Inflammatory macrophage treated with lipopolysaccharide for 1 hour (primary cell): ENCODE measurements around the gene STK39.

Experiments used
- DNase-seq, 2 donors: peaks; one replicate each; pipeline ENCODE4 v3.0.0-alpha.2; 2020 to 2022

Gene STK39

DNA sequence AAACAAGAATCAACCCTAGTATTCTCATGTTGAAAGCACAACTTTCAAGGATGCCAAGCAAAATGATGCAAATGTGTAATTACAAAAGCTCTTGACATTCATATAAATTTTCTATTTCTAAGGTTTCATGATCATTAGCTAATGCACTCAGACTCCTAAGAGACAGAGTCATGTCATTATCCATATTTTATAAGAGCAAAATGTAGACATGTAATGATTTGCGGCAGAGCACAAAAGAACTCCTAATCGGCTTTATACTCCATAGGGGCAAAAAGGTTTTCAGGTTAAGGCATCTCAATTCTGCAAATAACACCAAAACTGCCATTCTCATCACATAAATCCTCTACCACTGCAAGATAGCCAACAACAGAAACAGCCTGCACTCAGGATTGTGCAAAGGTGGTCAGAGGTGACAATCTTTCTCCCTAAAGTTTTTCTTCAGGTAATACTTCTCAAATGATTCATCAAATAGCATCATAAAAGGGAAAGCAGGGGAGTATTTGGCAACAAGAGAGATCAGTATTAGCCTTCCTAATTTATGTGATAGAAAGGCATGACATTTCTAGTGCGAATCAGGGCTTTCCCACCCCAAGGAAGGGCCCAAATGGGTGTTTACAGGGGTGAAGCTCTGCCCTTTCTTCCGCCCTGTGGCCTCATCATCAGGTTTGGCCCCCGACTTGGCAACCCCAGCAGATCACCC, 64.7 kb downstream of the STK39 start:
- no peak for DNase-seq

DNA sequence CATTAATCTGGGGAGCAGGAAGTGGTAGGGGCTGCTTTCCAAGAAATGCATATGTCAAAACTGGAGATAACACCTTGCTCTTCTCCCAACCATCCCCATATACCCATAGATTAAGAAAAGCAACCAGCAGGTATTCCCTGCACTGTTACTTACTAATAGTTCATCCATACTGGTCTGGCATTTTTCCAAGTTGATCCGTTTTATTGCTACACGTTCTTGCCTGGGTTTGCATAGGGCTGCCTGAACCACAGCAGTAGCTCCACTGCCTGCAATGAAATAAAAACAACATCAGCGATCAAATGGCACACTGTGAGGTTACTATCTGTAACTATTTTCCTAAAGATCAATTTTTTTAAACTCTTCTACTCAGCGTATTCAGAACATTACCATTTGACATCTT, 65.6 kb downstream of the STK39 start:
- DNase-seq = no peak

DNA sequence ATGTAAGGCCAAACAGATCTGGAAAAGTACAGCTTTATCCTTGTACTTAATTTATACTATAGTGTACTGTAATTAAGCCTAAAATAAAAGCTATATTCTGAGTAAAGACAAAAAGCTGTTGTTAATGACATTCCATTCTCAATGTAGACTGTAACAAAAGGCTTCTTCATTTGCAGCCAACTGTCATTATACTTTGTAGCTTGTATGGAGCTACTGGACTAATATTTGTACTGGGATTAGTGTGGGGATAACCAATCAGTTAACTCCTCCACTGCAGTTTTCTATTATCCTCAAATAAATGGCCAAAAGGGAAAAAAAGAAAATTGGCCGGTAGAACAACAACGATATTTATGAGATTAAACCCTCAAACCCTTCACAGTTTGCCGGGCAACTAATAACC, 66.5 kb downstream of the STK39 start:
- no peak for DNase-seq

DNA sequence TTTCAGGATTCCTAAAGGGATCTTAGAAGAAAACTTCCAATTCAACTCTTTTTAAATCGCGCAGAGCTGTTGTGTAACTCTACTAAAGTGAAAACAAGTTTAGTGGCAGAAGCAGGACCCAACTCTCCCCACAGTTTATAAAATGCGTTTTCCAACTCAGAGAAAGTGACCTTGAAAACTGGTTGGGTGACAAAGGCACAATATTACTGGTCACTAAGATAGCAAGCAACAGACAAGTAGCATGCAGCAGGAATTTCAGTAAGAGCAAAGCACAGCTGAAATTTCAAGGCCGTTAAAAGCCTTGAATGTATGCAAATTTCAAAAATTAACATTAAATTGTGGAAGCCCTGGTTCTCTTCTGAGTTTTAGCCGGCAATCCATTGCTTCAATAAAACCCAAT, 66.9 kb downstream of the STK39 start:
- no peak for DNase-seq

DNA sequence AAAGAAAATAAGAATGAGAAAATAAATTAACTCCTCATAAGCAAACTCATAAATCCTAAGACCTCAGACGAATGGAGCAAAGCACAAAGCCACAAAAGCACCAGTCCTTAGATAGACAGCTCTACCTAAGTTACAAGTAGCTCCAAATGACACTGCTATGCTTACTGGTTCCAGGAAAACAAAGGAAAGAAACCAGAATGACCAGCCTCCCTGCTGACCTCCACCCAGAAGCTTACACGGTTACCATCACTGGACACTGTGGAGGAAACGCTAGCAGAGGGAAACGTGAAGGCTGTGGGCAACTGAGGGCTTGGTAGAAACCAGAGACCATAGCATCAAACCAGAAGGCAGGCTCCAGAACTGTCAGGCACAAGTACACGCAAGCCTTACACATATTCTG, 67.8 kb downstream of the STK39 start:
- DNase-seq = no peak

DNA sequence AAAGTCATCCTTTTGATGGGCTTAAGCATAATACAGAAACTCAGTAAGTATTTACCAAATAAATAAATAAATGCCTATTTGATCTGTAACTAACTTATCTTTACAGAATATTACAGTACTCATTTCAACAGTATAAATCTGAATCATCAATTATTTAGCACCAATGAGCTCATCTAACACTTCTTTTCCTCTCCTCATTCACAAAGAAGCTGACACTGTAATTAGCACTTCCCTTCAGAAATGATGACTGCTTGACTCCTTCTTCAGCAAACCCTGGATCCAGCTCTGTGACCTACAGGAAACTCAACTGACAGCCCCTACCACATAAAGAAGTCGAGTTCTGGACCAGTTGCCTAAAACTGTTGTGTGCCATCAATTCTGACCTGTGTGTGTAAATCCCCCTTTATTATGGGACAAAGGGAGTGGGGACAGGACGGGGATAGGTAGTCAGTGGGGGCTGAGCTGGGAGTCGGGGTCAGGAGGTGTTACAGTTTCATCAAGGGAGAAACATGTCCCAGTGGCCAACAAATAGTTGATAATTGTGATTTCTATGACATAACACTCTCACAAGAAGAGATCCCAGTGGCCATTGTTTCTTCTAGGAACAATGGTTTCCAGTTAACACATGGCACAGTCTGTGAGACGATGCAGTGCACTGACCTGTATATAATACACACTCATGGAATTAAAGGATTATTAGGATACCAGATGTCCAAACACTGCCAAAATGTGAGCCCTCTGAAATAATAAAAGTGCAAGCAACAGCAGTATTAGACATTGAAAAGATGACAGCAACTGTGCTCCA, 68.7 kb downstream of the STK39 start:
- DNase-seq = no peak

DNA sequence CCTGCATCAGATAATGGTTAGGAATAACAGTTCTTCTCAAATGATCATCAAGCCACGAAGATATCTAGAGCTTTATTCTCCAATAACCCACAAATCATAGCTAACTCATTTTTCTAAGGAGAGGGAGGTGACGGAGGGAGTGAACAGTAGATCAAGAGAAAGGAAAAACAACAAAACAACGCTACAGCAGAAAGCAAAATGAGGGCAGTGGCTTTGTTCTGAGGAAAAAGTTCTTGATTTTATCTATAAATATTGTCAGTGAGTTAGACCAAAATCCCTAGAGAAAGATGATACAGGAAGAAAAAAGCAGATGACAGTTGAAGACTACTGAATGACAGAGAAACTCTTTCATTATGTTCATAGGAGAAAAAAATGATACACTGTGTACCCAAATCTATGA, 71.0 kb downstream of the STK39 start:
- no peak for DNase-seq

DNA sequence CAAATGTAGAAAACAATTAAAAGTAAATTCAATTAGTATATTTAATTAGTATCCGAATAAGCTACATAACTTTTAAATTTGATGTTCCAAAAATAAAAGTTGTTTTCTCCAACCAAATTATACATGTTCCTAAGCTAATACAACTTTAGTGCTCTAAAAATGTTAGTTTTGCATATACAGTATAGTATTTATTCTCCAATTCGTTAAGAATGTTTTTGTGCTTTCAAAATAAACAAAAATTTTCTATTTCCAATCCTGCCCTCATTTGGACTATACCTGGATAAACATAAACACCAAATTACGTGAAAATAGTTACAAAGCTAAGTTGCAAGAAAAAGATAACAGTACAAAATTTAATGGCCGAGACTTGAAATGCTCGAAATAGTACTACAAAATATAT, 71.9 kb downstream of the STK39 start:
- no peak for DNase-seq

DNA sequence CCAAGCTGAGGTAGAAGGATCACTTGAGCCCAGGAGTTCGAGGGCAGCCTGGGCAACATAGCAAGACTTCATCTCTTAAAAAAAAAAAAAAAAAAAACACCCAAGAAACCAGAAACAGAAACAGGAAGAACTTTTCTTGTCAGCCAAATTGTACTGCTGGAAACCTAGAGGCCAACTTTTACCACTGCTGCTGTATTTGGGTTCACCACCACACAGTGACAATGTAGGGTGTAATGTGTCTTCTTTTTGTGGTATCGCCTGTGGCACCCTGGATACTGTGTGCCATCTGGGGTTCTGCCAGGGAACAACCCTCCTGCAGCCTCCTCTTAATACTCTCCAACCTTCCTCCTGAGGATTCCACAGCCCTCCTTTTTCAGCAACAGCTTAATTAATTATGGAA, 72.6 kb downstream of the STK39 start:
- DNase-seq = peak; percentile 45 to 46

DNA sequence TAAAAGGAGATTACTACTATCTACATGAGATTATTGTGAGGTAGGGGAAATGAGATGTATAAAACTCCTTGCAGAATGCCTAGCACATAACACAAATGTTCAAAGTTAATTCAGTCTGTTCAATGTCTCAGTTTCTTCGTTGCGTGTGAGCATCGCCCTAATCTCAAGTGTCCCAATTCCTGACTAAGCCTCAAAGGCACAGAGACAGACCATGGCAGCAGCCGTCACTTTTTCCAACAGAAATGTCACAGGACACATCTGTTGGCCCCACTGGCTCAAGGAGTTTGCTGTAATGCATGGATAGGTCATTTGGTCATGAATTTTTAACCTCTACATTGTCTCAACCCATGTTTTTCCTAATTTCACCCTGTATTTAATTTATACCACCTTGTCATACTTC, 75.3 kb downstream of the STK39 start:
- DNase-seq = no peak

DNA sequence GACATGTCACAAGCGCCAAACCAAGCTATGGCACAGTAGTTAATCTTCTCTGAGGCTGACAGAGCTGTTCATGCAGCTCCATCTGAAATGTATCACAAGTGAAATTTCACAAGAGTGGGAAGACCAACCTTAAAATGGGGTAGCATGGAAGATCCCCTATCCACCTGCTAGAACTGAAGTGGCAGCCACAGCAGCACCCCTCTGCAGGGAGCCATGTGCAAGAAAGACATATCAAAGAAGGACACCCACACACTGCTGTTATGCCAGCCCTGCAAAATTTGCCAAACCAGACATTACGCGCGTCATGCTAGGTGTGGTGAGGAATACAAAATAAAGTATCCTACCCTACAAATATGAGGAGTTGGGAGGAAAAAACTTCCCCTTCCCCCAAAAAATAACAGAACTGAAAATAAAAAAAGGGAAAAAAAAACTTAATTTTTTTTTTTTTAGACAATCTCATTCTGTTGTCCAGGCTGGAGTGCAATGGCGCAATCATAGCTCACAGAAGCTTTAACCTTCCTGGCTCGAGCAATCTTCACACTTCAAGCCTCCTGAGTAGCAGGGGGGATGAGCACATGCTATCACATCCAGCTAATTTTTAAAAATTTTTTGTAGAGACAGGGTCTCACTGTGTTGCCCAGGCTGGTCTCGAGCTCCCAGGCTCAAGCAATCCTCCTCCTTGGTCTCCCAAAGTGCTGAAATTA, 76.2 kb downstream of the STK39 start:
- peak; percentile 46 to 65 for DNase-seq

DNA sequence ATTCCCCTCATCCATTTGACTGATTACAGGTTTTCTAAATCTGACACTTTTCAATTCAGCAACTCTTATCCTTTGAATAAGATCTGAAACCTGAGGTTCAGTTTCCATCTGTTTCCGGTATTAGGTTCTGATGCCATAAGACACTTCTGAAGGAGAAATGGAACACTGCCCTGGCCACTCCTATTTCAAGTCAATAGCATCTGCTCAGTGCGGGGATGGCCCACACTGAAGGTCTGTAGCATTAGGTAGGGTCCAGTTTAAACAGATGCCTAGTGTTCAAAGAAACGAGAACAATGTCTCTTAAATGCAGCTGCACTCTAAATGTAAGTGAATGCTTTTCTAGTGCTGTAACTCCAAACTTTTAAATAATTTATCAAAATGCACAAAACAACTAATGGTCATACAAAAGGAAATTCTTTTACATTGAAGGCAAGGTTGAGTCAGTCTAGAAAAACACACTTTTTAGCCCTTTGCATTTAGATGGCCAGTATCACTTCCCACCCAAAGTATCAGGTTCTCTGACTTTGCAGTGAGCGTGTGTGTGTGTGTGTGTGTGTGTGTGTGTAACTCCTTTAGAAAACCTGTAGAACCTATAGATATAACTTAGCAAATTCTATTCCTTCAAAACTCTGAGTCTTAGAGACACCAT, 78.2 kb downstream of the STK39 start:
- no peak for DNase-seq

DNA sequence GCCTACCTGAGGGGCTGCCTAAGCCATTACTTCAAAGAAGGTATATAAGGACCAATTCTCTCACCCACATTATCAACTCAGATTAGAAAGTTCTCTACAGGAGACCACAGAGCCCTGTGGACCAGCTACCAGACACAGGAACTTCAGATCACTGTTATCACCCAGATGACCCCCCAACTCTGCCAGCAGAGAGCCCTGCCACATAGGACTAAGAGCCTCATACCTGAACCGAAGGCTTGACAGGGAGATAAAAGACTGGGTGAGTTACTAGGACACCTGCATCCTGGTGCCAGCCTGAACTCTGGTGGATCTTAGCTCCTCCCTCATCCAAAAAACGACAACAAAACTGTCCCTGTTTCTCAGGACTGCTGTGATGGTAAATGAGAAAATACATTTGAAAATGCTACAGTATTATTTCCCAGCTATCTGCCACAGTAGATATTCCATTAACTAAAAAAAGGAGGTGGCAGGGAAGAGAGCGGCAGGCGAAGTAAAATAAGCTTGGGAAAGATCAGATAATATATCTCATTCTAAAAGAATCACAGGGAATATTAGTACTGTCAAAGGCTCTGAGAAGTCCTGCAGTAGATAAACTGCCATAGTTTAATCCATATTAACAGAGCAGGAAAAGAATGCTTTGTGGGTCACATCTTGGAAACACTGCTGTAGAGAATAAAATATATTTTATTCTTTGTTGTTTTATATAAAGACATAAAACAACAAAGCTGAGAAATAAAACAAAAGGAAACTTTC, 79.7 kb downstream of the STK39 start:
- no peak for DNase-seq

DNA sequence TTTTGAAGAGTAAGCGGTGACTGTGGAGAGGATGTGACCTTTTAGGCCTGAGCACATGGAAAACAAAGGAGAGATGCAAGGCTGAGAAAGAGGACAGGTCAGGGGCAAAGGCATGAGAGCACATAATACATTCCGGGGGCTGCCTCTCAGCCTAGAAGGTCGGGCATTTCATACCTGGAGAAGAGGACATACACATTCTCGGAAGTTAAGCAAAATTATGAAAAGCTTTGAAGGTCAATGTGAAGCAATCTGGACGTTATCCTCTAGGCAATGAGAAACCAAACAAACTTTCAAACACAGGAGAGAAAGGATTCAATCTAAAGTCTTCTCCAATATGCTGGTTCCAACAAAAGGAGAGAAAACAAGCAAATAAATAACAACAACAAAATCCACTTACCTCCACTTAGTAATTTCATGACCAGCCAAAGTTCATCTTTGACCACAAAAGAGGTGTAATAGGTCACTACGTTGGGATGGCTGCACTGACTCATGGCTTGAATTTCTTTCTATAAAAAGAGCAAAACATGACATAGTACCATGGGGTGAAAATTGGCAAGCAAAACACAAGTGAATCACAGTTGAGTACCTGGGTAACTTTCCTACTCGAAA, 80.4 kb downstream of the STK39 start:
- DNase-seq = no peak

DNA sequence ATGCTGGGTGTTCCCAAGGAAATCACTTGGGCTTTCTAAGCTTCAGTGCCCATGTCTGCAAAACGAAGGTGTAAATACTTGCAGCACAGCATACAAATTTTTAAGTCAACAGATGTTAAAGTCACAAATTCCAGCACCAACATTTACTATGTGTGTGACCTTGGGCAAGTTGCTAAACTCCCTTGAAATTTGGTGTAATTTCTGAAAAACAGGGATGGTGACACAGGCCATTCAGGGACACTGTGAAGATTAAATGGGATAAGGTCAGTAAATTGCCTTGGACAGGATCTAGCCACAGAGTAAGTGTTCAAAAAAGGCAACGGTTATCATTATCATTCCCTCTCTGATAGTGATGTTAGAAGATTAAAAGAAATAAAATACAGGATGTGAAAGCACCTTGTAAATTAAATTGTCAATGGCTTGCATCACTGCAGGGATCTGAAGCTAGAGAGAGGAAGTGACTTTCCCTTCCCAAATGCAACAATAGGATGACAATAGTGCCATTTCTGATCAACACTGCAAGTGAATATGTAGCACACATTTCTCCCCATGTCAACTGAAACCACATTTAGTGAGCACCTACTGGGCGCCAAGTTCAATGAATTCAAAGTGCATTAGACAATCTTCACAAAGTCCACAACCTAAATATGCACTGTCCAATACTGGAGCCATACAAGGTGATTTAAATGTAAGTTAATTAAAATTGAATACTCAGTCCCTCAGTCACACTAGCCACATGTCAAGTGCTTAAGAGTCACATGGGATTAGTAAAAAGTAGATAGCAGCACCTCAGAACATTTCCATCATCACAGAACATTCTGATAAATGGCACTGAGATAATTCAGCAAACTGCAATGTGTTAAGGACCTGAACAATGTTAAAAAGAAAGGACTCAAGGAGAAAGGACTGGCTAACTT, 81.2 kb downstream of the STK39 start:
- DNase-seq = no peak

DNA sequence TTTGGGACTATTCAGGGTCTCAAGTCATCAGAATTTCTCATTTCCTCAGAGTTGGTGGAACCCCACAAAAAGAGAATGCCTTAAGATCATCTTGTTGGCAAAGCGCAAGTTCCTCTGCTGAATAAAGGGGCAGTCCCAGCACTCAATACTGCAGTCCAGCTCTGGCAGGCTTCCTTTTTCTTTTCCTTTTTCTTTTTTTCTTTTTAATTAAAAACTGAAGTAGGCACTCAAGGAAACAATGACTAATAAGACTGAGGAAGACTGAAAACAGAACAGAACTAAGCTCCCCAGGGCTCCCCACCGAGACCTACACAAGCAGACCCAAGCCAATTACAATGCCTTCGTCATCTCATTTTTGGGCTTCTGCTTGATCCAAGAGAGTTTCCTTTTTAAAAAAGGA, 82.0 kb downstream of the STK39 start:
- peak; percentile 52 to 67 for DNase-seq

DNA sequence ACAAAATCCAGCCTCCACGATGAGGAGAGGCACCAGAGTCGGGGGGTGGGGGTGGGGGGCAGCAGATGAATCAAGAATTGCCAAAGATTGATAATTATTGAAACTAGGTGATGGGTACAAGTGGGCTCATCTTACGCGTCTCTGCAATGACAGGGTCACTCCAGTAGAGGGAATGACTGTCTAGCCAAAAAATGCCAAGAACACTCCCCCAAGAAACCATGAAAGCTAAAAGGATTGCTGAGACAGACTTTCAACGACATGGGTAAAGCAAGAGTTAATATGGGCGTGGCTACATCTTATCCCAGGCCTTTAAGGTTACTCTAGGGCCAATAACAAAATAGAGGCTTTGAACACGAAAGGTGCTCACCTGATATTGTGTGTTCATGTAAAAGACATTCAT, 86.5 kb downstream of the STK39 start:
- no peak for DNase-seq

DNA sequence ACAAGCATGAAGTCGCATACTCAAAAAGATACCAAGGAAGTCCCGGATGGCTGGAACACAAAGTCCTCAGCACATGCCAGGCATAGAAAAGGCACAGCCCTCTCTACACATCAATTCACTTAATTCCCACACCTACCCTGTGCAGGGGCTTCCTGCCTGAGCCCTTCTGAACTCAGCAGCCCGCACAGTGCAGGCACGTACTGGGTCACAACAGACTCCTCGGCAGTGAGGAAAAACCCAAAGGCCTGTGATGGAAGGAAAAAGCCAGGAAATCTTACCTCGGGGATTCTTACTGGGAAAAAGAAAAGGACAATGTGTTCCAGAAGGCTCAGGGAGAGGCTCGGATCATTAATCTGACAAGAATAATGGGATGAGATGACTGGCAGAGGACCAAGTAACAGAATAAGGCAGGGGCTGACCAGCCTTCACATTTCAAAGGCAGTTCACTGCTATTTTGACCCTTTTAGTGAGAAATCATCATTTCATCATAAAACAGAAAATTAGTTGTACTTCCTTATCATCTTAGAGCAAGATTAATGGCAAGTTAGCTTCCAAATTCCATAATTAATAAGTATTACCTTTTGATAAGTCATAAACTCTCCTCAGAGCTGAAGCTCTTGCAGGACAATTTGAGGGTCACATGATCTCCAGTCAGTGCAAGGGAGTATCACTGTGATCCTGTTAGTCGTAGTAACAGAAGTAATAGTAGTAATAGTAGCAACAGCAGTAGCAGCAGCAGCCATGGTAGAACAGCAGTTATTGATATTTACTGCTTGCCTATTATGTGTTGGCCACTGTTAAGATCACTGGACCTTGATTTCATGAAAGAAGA, 87.4 kb downstream of the STK39 start:
- DNase-seq = no peak

DNA sequence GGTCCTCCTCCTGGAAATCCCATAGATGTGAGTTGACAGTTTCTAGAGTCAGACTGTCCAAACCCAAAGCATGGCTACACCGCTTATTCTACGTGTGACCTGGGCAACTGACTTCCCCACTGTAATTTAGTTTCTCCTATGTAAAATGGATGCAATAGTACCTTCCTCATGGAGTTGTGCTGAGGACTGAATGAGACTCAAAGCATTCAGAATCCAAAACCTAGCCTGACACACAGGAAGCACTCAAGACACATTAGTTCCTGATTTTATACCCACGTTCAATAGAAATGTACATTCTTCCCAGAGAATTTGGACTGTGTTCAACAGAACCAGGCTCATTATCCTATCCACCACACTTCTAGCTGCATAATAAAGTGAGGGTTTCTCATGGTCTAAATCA, 88.8 kb downstream of the STK39 start:
- peak in 1 of 2 donors; percentile 20 for DNase-seq

DNA sequence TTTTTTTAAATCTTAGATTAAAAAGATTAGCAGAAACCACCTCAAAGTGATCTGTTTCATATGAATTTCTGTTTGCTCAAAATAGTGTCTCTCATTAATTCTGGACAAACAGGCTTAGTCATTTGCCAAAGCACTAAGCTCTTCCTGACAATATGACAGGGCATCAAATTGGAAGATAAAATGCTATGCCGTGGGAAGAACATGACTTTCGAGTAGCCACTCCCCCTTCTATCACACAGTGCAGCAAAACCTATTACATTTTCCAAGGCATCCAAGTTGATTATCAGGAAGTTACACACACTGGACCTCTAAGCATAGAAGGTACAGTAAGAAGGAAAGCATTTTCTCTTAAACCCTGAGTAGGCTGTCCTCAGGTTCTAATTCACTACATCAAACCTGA, 89.5 kb downstream of the STK39 start:
- no peak for DNase-seq
